H9 (cell line): ENCODE measurements around the gene LRRC26. TPM values are rescaled to one million over a fixed set of nuclear protein-coding genes. Genes with fewer than 3 reads are reported as not detected.

ENCODE experiments used
- DNase-seq: peaks from one replicate; pipeline ENCODE4 v3.0.0-alpha.2; 2017
- H2AFZ ChIP-seq: one replicate; pipeline ENCODE4 v1.6.1; 2013; ENCODE audit warnings: mild to moderate bottlenecking, low read length, control low read depth, moderate library complexity
- H2AK5ac ChIP-seq: 2 replicates; pipeline ENCODE4 v1.6.1; 2013; ENCODE audit warnings: low read length, control low read depth, mixed read lengths; ENCODE audit not compliant: insufficient read length
- H2BK120ac ChIP-seq: one replicate; pipeline ENCODE4 v1.6.1; 2013; ENCODE audit warnings: low read depth, mild to moderate bottlenecking, low read length, control low read depth, inconsistent platforms; ENCODE audit not compliant: poor library complexity, severe bottlenecking
- H2BK12ac ChIP-seq: 2 replicates; pipeline ENCODE4 v1.6.1; 2013; ENCODE audit warnings: low read length, control low read depth, mixed read lengths, low read depth; ENCODE audit not compliant: insufficient read length
- H2BK15ac ChIP-seq: 2 replicates; pipeline ENCODE4 v1.6.1; 2013; ENCODE audit warnings: low read depth, low read length, control low read depth
- H2BK20ac ChIP-seq: one replicate; pipeline ENCODE4 v1.6.1; 2013; ENCODE audit warnings: low read depth, mild to moderate bottlenecking, low read length, control low read depth, inconsistent platforms; ENCODE audit not compliant: poor library complexity, severe bottlenecking
- H2BK5ac ChIP-seq: 2 replicates; pipeline ENCODE4 v1.6.1; 2013; ENCODE audit warnings: low read length, control low read depth, mixed read lengths; ENCODE audit not compliant: insufficient read length
- H3K14ac ChIP-seq: 2 replicates; pipeline ENCODE4 v1.6.1; 2013; ENCODE audit warnings: low read length, control low read depth; ENCODE audit not compliant: insufficient read depth
- H3K18ac ChIP-seq: 2 replicates; pipeline ENCODE4 v1.6.1; 2013; ENCODE audit warnings: low read depth, mild to moderate bottlenecking, mixed read lengths, low read length, control low read depth; ENCODE audit not compliant: insufficient read length
- H3K23ac ChIP-seq: 2 replicates; pipeline ENCODE4 v1.6.1; 2013; ENCODE audit warnings: low read length, control low read depth, mixed read lengths, low read depth; ENCODE audit not compliant: insufficient read length
- H3K23me2 ChIP-seq: 2 replicates; pipeline ENCODE4 v1.6.1; 2013; ENCODE audit warnings: low read depth, mild to moderate bottlenecking, mixed read lengths, low read length, control low read depth; ENCODE audit not compliant: insufficient read length, poor library complexity, severe bottlenecking
- H3K27ac ChIP-seq: 2 replicates; pipeline ENCODE4 v1.5.1; 2013; ENCODE audit warnings: low read length, control low read depth, mixed read lengths, low read depth; ENCODE audit not compliant: insufficient read length
- H3K27me3 ChIP-seq: 2 replicates; pipeline ENCODE4 v1.6.1; 2013; ENCODE audit warnings: low read length, control low read depth, inconsistent platforms; ENCODE audit not compliant: insufficient read depth
- H3K4ac ChIP-seq: 2 replicates; pipeline ENCODE4 v1.6.1; 2013; ENCODE audit warnings: low read depth, mild to moderate bottlenecking, control low read depth, inconsistent platforms, low read length, moderate library complexity
- H3K4me1 ChIP-seq: 2 replicates; pipeline ENCODE4 v1.6.1; 2013; ENCODE audit warnings: low read length, control low read depth, inconsistent platforms; ENCODE audit not compliant: insufficient read depth
- H3K4me2 ChIP-seq: 2 replicates; pipeline ENCODE4 v1.6.1; 2013; ENCODE audit warnings: low read length, control low read depth, mixed read lengths; ENCODE audit not compliant: insufficient read length, insufficient read depth
- H3K56ac ChIP-seq: 2 replicates; pipeline ENCODE4 v1.6.1; 2013; ENCODE audit warnings: low read depth, mild to moderate bottlenecking, mixed read lengths, low read length, control low read depth; ENCODE audit not compliant: insufficient read length
- H3K79me1 ChIP-seq: 2 replicates; pipeline ENCODE4 v1.6.1; 2013; ENCODE audit warnings: low read depth, mild to moderate bottlenecking, moderate library complexity, low read length, control low read depth, inconsistent platforms; ENCODE audit not compliant: insufficient read depth, poor library complexity, severe bottlenecking
- H3K79me2 ChIP-seq: 2 replicates; pipeline ENCODE4 v1.6.1; 2013; ENCODE audit warnings: low read length, control low read depth, inconsistent platforms; ENCODE audit not compliant: insufficient read depth
- H3K9ac ChIP-seq: 2 replicates; pipeline ENCODE4 v1.6.1; 2013; ENCODE audit warnings: low read length, control low read depth, mixed read lengths; ENCODE audit not compliant: insufficient read length; ENCODE audit errors: extremely low read depth
- H3K9me3 ChIP-seq: one replicate; pipeline ENCODE4 v1.6.1; 2013; ENCODE audit warnings: low read depth, low read length, inconsistent platforms; ENCODE audit not compliant: control insufficient read depth
- H3T11ph ChIP-seq: one replicate; pipeline ENCODE4 v1.6.1; 2013; ENCODE audit warnings: mild to moderate bottlenecking, low read length, control low read depth, inconsistent platforms
- H4K20me1 ChIP-seq: one replicate; pipeline ENCODE4 v1.6.1; 2013; ENCODE audit not compliant: control insufficient read depth, insufficient read length, insufficient read depth
- H4K5ac ChIP-seq: 2 replicates; pipeline ENCODE4 v1.6.1; 2013; ENCODE audit warnings: low read depth, mild to moderate bottlenecking, mixed read lengths, low read length, control low read depth; ENCODE audit not compliant: insufficient read length
- H4K8ac ChIP-seq: replicated peaks from 2 replicates; pipeline ENCODE4 v1.6.1; 2013; ENCODE audit warnings: low read length, control low read depth, mixed read lengths, low read depth; ENCODE audit not compliant: insufficient read length
- H4K91ac ChIP-seq: 2 replicates; pipeline ENCODE4 v1.6.1; 2013; ENCODE audit warnings: low read depth, mild to moderate bottlenecking, moderate library complexity, mixed read lengths, low read length, control low read depth; ENCODE audit not compliant: insufficient read length
- H3K27ac Mint-ChIP-seq, 3 experiments: 2 replicates in 2 of 3; 3 replicates in 1 of 3; pipeline ENCODE4 v1.8.0; 2020 to 2021; ENCODE audit warnings: mixed read lengths in 3 of 3, mild to moderate bottlenecking in 1 of 3, moderate library complexity in 1 of 3
- H3K27me3 Mint-ChIP-seq: 2 replicates; pipeline ENCODE4 v1.8.0; 2021; ENCODE audit warnings: low read depth, mild to moderate bottlenecking, moderate library complexity, mixed read lengths
- H3K36me3 Mint-ChIP-seq, 3 experiments: 2 replicates in 2 of 3; 3 replicates in 1 of 3; pipeline ENCODE4 v1.8.0; 2020 to 2021; ENCODE audit warnings: low read depth in 3 of 3, mixed read lengths in 3 of 3; ENCODE audit not compliant: insufficient read depth in 1 of 3
- H3K4me1 Mint-ChIP-seq, 2 experiments: 2 replicates each; pipeline ENCODE4 v1.8.0; 2020; ENCODE audit warnings: mixed read lengths in 2 of 2
- H3K4me3 Mint-ChIP-seq, 2 experiments: 2 replicates in 1 of 2; 3 replicates in 1 of 2; pipeline ENCODE4 v1.8.0; 2020 to 2021; ENCODE audit warnings: mild to moderate bottlenecking in 2 of 2, mixed read lengths in 2 of 2, moderate library complexity in 1 of 2
- H3K9me3 Mint-ChIP-seq, 2 experiments: 2 replicates in 1 of 2; 3 replicates in 1 of 2; pipeline ENCODE4 v1.8.0; 2020; ENCODE audit warnings: mild to moderate bottlenecking in 2 of 2, mixed read lengths in 2 of 2, moderate library complexity in 1 of 2
- WGBS: extraction: QIAGEN DNeasy Blood & Tissue Kit; methylation state at CpG from one replicate; pipeline ENCODE4 v1.1.7; 2013; ENCODE audit warnings: missing lambda C conversion rate, low lambda C conversion rate, mixed read lengths; ENCODE audit not compliant: insufficient read length; ENCODE audit errors: extremely low coverage; 5-methylcytosine and 5-hydroxymethylcytosine counted together
- total RNA-seq: library from RNA; stranded (reverse); gene quantifications from 2 replicates; pipeline ENCODE4 v1.2.1, GENCODE V29; 2021
- TF ChIP-seq, protein P1 (sequence below): fragments of 200-600 bp; sonication (generic); conservative IDR thresholded peaks from 3 replicates; pipeline ENCODE4 v1.8.0; 2021; ENCODE audit warnings: antibody characterized with exemption, mild to moderate bottlenecking

The LRRC26 gene
- total RNA-seq, 1 experiment from 2014 or later: 0.96 TPM

DNA sequence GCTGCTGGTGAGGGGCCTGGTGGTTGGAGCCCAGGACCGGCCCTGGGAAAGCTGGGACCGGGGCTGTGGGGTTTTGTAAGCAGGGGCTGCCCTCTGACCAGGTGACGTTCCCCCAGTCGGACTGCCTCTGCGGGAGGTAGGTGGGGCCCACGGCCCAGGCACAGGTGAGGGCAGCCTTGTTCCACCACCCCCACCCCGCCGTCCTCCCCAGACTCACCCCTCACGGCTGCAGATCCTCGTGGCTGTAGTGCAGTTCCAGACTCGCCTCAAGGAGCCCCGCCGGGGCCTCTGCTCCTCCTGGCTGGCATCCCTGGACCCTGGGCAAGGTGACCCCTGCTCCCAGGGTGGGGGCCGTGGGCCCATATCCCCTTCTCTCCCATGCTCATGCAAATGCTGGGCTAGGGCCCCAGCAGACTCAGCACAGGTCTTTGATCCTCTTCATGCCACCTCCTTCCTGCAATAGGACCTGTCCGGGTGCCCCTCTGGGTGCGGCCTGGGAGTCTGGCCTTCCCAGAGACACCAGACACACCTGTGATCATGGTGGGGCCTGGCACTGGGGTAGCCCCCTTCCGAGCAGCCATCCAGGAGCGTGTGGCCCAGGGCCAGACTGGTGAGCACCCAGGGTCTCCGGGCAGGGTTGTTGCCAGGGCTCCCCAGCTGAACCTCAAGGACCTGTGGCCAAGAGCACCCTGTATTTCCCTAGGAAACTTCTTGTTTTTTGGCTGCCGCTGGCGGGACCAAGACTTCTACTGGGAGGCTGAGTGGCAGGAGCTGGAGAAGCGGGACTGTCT lies 45.5 kb upstream of the LRRC26 start:
- WGBS: no CpG with 5 or more reads among the region's 22 CpGs
- Histone ChIP-seq H3K4me2 (no peak overlapping the region), H3K27ac (no peak overlapping the region), H2AFZ (no peak overlapping the region), H3K9ac (no peak overlapping the region), H2BK120ac (no peak overlapping the region), H2BK15ac (no peak overlapping the region), H3K4ac (no peak overlapping the region), H4K8ac (no peak overlapping the region), H3K56ac (no peak overlapping the region), H3K23me2 (no peaks in the 10 kb centered on the region), H3K18ac (no peak overlapping the region), H3T11ph (no peak overlapping the region), H2BK12ac (no peak overlapping the region), H2BK20ac (no peak overlapping the region), H4K91ac (no peak overlapping the region), H3K27me3 (no peaks in the 10 kb centered on the region), H3K23ac (no peak overlapping the region), H3K4me1 (no peaks in the 10 kb centered on the region; the same call in 1 of the 2 replicates), H4K5ac (no peak overlapping the region), H4K20me1 (no peaks in the 10 kb centered on the region), H3K14ac (no peak overlapping the region), H2AK5ac (no peak overlapping the region), H3K79me2 (no peaks in the 10 kb centered on the region), H3K79me1 (no peaks in the 10 kb centered on the region), H3K9me3 (no peaks in the 10 kb centered on the region), H2BK5ac (no peak overlapping the region)
- H3K9me3 Mint-ChIP-seq: no peaks in the 10 kb centered on the region
- H3K27ac Mint-ChIP-seq: no peak overlapping the region
- TF ChIP-seq, protein P1, sequence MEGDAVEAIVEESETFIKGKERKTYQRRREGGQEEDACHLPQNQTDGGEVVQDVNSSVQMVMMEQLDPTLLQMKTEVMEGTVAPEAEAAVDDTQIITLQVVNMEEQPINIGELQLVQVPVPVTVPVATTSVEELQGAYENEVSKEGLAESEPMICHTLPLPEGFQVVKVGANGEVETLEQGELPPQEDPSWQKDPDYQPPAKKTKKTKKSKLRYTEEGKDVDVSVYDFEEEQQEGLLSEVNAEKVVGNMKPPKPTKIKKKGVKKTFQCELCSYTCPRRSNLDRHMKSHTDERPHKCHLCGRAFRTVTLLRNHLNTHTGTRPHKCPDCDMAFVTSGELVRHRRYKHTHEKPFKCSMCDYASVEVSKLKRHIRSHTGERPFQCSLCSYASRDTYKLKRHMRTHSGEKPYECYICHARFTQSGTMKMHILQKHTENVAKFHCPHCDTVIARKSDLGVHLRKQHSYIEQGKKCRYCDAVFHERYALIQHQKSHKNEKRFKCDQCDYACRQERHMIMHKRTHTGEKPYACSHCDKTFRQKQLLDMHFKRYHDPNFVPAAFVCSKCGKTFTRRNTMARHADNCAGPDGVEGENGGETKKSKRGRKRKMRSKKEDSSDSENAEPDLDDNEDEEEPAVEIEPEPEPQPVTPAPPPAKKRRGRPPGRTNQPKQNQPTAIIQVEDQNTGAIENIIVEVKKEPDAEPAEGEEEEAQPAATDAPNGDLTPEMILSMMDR: no peak
- no peak overlapping the region for H3K4me3 Mint-ChIP-seq
- DNase-seq: no peak
- H3K27me3 Mint-ChIP-seq: no peaks in the 10 kb centered on the region
- peaks cover 4 to 5% of the 10 kb centered on the region in 2 experiments for H3K4me1 Mint-ChIP-seq
- peaks cover 3 to 23% (median 10%) of the 10 kb centered on the region in 3 experiments; a peak in 5 of 7 replicates for H3K36me3 Mint-ChIP-seq
